Naive B cell (primary cell): ENCODE measurements around the gene G3BP1. TPM values are rescaled to one million over a fixed set of nuclear protein-coding genes. Genes with fewer than 3 reads are reported as not detected.
"Not testable (repeated sequence)": the region's sequence is repeated elsewhere in the genome, so short reads cannot be mapped to it uniquely, and the experiment has no call there.

Experiments
- ATAC-seq, 2 donors: fragments of 150-1000 bp; cut with Tn5 transposase; 2 replicates each; pipeline ENCODE4 v1.10.0; 2021; ENCODE audit warnings: low read depth in 2 of 2, mild to moderate bottlenecking in 2 of 2, moderate library complexity in 2 of 2
- DNase-seq: peaks from one replicate; pipeline ENCODE4 v3.0.0; 2022
- H3K27ac Mint-ChIP-seq, 6 donors: one replicate each; pipeline ENCODE4 v1.8.0; 2020 to 2022; ENCODE audit warnings: mild to moderate bottlenecking in 6 of 6, mixed read lengths in 6 of 6, moderate library complexity in 5 of 6, inconsistent platforms in 2 of 6
- H3K27me3 Mint-ChIP-seq, 3 donors: one replicate each; pipeline ENCODE4 v1.8.0; 2021 to 2022; ENCODE audit warnings: mixed read lengths in 3 of 3, mild to moderate bottlenecking in 1 of 3
- H3K36me3 Mint-ChIP-seq, 2 donors: one replicate each; pipeline ENCODE4 v1.8.0; 2020 to 2022; ENCODE audit warnings: mixed read lengths in 2 of 2, inconsistent platforms in 1 of 2, mild to moderate bottlenecking in 1 of 2
- H3K4me1 Mint-ChIP-seq, 3 donors: one replicate each; pipeline ENCODE4 v1.8.0; 2020 to 2022; ENCODE audit warnings: mixed read lengths in 3 of 3, inconsistent platforms in 1 of 3, mild to moderate bottlenecking in 1 of 3, moderate library complexity in 1 of 3
- H3K4me3 Mint-ChIP-seq, 8 donors: one replicate each; pipeline ENCODE4 v1.8.0; 2020 to 2022; ENCODE audit warnings: mild to moderate bottlenecking in 8 of 8, mixed read lengths in 8 of 8, moderate library complexity in 8 of 8, inconsistent platforms in 2 of 8
- H3K9me3 Mint-ChIP-seq, 7 donors: one replicate each; pipeline ENCODE4 v1.8.0; 2020 to 2022; ENCODE audit warnings: mixed read lengths in 7 of 7, mild to moderate bottlenecking in 5 of 7, inconsistent platforms in 2 of 7, moderate library complexity in 1 of 7
- polyA plus RNA-seq, 6 donors: library from polyadenylated mRNA; unstranded; fragments of 300-500 nt; fragmentation: Illumina TruSeq; gene quantifications; one replicate each; pipeline ENCODE4 v1.2.3, GENCODE V29; 2021; ENCODE audit warnings: low read depth in 6 of 6

Gene G3BP1
- polyA plus RNA-seq, 6 donors from 2014 or later = 93.9 to 151 (median 135) TPM

DNA sequence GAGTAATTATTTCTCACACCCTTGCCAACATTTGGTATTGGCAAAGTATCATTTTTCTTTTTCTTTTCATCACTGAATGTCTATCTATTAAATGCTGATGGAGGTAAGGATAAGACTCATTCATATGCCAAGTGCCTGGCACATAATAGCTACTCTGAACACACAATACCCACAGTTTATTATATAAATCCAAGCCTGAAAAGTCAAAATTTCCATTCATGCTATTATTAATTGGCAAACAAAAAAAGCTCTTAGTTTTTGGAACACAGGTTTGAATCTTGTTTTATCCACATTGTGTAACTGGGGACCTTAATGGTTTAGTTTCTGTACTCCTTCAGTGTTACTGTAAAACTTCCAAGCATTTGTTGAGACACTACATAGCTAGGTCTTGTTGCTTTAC, 7.0 kb upstream of the G3BP1 start:
- no peaks in the 10 kb centered on the region for H3K36me3 Mint-ChIP-seq
- no peak for ATAC-seq
- H3K4me3 Mint-ChIP-seq = no peak overlapping the region
- peaks cover 1 to 5% (median 4%) of the 10 kb centered on the region in 3 donors for H3K4me1 Mint-ChIP-seq
- DNase-seq = no peak
- H3K9me3 Mint-ChIP-seq = no peaks in the 10 kb centered on the region
- H3K27me3 Mint-ChIP-seq = no peaks in the 10 kb centered on the region
- peak overlapping the region in 1 of 6 donors; percentile 28 for H3K27ac Mint-ChIP-seq

DNA sequence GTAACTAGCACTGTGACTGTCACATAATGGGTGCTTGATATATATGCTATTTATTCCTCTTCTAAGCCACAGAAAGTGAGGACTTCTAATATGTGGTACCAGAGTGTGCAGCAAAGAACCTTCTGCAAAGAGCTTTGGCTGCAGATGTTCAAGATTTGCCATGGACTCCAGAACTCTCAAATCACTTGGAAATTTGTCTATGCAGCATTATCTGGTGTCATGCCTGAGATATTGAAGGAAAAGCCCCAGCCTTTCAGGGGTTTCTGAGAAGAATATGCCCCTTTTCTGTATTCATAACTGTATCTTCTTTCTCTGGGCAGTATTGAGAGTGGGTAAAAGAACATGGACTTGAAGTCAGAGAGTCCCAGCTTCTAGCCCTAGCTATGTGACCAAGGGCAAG, 4.8 kb upstream of the G3BP1 start:
- H3K9me3 Mint-ChIP-seq = no peaks in the 10 kb centered on the region
- ATAC-seq = no peak
- no peaks in the 10 kb centered on the region for H3K27me3 Mint-ChIP-seq
- no peak for DNase-seq
- H3K4me1 Mint-ChIP-seq = peaks cover 4 to 10% (median 7%) of the 10 kb centered on the region in 3 donors
- H3K36me3 Mint-ChIP-seq = no peaks in the 10 kb centered on the region
- peak overlapping the region in 1 of 6 donors; percentile 2 for H3K27ac Mint-ChIP-seq
- peak overlapping the region in 1 of 8 donors; percentile 65 for H3K4me3 Mint-ChIP-seq

DNA sequence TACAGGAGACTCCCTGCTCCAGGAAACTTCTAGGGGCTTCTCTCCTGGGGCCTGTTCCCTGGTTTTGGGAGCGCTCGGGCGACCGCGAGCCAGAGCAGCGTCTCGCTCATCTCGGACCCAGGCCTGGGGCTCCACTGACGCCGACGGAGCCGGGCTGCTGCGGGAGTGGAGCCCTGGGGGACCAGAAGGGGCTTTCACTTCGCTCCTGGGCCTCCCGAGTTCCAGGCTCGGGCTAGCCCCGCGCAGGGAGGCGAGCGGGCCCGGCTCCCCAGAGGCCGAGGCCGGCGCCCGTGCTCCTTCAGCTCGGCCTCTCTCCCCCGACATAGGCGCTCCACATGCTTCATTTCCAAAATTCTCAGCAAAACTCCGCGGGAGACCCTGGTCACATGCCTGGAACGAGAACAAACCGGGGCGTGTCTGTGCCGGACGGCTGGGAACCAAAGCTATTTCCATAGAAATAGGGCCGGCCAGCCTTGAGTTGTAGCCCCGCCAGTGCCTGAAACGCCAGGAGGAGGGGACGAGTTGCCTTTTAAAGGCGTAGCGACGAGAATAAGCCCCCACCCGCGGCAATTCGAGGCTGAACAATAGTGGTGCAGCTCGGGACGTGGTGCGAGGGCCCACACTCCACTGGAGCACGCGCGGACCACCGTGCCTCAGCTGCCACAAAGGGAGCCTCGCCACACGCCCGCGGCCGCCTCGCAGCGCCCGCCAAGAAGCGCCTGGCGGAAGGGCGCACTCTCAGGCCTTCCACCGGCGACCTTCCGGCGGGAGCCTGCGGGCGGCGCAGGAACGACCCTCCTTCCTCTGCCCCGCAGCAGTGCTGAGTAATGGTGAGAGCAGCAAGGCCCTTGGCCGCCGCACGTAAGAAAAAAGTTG, 1.1 kb upstream of the G3BP1 start:
- no peaks in the 10 kb centered on the region for H3K36me3 Mint-ChIP-seq
- H3K4me1 Mint-ChIP-seq = peaks cover 20 to 42% (median 28%) of the 10 kb centered on the region in 3 donors

DNA sequence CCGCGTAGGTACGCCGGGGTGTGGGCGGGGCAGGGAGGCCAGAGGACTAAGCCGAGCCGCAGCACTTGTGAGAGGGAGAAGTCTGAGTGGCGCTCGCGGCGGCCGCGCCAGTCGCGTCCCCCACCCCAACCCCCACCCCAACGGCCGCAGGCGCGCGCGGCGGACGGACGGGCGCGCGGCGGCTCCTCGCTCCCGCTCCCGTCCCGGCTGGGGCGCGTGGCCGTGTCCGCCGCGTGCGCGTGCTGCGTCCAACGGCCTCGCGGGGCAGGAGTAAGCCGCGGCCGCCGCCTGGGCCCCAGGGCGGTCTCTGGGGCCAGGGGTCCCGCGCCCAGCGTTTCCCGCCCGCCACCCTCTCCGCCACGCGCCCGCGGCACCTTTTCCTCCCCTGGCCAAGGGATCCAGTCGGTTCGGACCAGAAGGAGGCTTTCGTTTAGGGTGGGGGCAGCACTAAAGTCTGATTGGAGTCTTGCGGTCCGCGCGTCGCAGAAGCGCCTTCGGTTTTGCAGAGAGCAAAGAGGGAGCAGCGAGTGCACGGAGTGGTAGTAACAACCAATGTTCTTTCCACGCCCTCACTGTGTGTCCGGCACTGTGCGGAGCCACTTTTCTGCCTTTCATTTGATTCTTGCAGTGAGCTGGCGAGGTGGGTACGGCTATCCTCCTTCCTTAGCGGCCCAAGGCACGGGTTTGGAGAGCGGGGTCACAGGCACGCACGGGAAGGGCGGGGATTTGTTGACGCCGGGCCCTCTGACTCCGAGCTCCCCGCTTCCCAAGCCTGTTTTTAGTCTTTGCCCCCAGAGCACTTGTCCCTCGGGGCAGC, 483 bp downstream of the G3BP1 start:
- peak; percentile 2 to 3 for ATAC-seq
- H3K4me1 Mint-ChIP-seq = peaks cover 32 to 53% (median 42%) of the 10 kb centered on the region in 3 donors
- DNase-seq = no peak
- no peaks in the 10 kb centered on the region for H3K27me3 Mint-ChIP-seq
- peak overlapping the region in 5 of 8 donors; percentile 91 to 97 (median 96) for H3K4me3 Mint-ChIP-seq
- H3K36me3 Mint-ChIP-seq = peaks cover 0 to 5% of the 10 kb centered on the region in 2 donors
- no peaks in the 10 kb centered on the region for H3K9me3 Mint-ChIP-seq
- H3K27ac Mint-ChIP-seq = peak overlapping the region in 5 of 6 donors; percentile 89 to 94 (median 92)

More for the DNA sequence above, 1.1 kb upstream of the G3BP1 start:
- H3K27ac Mint-ChIP-seq = peak overlapping the region in 2 of 6 donors; percentile 65 to 88
- peak; percentile 10 to 15 for ATAC-seq
- no peak for DNase-seq
- H3K27me3 Mint-ChIP-seq = no peaks in the 10 kb centered on the region
- no peaks in the 10 kb centered on the region for H3K9me3 Mint-ChIP-seq
- H3K4me3 Mint-ChIP-seq = peak overlapping the region in 3 of 8 donors; percentile 74 to 87 (median 78)

DNA sequence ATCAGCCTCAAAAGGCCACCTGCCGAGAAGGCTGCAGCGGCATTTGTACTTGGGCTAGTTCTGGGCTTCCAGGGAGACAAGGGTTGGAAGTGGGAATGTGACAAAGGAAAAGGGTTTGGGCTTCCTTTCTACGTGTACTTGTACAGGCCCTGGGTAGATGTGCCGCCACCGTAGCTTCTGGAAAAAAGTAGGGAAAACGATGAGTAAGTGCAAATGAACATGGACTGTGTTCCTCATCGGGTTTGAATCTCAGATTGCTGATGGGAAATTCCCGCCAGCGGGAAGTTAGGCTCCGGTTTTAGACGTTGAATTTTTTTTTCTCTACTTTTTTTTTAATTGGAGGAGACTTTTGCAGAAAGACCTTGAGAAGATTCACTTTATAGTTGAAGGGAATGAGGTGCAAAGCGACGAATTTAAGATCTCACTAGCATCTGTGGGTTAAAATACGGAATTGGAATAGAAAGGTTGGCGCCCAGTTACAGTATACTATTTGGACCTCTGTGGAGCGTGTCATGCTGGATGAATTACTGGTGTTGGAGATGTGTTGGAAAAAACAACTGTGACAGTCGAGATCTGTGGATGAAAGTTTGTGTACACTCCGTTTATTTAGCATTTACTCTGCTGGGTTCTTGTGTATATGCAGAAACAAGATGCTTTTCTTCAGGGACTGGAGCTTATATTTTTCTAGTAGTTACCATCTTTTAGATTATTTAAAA, 1.2 kb downstream of the G3BP1 start:
- Mint-ChIP-seq H3K4me3 (peak overlapping the region in 5 of 8 donors; percentile 91 to 97 (median 96)), H3K4me1 (peaks cover 37 to 60% (median 49%) of the 10 kb centered on the region in 3 donors), H3K27me3 (no peaks in the 10 kb centered on the region), H3K27ac (peak overlapping the region in 5 of 6 donors; percentile 89 to 94 (median 92)), H3K36me3 (peaks cover 0 to 11% of the 10 kb centered on the region in 2 donors), H3K9me3 (no peaks in the 10 kb centered on the region)
- no peak for DNase-seq
- no peak for ATAC-seq

DNA sequence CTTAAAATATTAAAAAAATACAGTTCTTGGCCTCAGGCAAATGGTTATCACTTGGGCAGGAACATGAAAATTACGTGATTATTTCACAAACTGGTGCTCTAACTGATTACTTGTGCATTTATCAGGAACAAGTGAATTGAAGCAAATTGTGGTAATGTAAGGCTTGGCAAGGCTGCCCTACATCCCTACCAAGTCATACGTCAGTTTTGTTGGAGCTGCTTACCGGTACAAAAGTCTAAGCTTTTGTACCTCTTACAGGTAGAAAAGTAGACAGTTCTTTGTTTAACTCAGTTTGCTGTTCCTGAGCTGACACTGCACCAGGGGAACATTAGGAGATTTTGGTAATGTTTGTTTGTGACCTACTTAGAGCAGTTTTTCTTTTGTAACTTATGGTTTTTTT, 2.2 kb downstream of the G3BP1 start:
- Mint-ChIP-seq H3K27ac (peak overlapping the region in 2 of 6 donors; percentile 21 to 54), H3K4me1 (peaks cover 35 to 67% (median 56%) of the 10 kb centered on the region in 3 donors), H3K4me3 (peak overlapping the region in 5 of 8 donors; percentile 14 to 97 (median 56)), H3K27me3 (no peaks in the 10 kb centered on the region), H3K36me3 (peaks cover 0 to 13% of the 10 kb centered on the region in 2 donors), H3K9me3 (no peaks in the 10 kb centered on the region)
- DNase-seq (no peak), ATAC-seq (no peak)

DNA sequence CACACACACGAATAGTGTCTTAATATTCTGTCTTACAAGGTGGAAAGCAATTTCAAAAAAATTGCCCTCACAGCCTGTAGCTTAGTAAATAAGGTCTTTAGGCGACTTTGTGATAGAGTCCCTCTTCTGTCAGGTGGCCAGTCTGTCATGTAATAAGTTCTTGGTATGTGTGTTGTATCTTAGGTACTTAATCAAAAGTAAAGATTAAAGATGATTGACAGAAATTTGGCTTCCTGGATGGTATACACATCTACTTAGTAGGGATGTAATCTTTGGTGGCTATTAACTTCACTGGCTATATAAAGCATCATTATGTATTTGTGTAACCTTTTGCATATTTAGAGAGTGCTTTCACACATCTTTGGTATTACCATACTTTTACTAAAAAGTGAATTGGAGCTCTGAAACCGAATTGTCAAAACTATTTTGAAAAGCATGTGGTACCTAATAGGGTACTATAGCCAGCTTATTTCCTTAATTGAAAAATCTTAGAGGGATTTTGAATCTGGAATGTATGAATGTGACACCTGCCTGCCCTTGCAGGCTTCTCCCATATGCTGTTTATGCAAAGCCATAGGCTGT, 3.4 kb downstream of the G3BP1 start:
- Mint-ChIP-seq H3K4me3 (peak overlapping the region in 5 of 8 donors; percentile 15 to 54 (median 28)), H3K9me3 (no peaks in the 10 kb centered on the region), H3K36me3 (peaks cover 0 to 23% of the 10 kb centered on the region in 2 donors), H3K27ac (peak overlapping the region in 3 of 6 donors; percentile 28 to 44 (median 32)), H3K27me3 (no peaks in the 10 kb centered on the region), H3K4me1 (peaks cover 45 to 72% (median 63%) of the 10 kb centered on the region in 3 donors)
- ATAC-seq (no peak), DNase-seq (no peak)

DNA sequence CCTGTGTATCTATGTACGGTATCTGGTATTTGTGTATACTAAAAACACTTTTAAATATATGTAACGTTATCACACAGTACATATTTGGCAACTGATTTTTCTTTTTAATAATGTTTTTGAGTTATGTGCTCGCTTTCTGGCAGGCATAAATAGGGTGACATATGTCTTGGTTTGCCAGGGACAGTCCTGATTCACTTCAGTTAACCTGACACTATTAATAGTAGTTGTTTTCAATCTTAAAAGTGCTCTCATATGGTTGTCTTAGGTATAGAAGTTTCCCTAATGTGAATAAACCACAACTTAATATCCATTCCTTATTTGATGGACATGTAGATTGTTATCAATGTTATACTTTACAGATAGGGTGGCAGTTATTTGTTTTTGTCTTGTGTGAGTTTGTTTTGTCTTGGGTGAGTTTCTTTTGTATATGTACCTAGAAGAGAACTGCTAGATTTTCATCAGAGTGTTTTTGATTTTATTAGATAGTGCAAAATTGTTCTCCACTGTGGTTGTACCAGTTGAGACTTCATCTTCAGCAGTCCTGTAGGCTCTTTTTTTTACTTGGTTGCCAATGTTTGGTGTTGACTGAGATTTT, 7.9 kb downstream of the G3BP1 start:
- DNase-seq (no peak), ATAC-seq (peak; percentile 37 to 41)
- Mint-ChIP-seq H3K27me3 (no peaks in the 10 kb centered on the region), H3K4me3 (peak overlapping the region; percentile 10 to 75 (median 30)), H3K36me3 (peaks cover 0 to 23% of the 10 kb centered on the region in 2 donors), H3K9me3 (no peaks in the 10 kb centered on the region), H3K4me1 (peaks cover 49 to 83% (median 57%) of the 10 kb centered on the region in 3 donors), H3K27ac (peak overlapping the region; percentile 0 to 76 (median 12))

DNA sequence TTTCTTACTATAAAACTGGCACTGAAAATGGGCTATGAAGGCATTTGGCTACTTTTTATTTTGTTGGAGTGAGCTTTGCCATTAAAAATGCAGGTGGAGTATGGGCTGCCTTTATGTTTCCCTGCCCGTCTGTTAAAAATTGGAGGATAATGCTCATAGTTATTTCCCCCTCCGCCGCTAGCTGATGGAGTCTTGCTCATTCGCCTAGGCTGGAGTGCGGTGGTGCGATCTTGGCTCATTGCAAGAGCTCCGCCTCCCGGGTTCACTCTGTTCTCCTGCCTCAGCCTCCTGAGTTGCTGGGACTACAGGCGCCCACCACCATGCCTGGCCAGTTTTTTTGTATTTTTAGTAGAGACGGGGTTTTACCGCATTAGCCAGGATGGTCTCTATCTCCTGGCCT, 8.6 kb downstream of the G3BP1 start:
- ATAC-seq = no peak
- Mint-ChIP-seq H3K4me1 (peaks cover 50 to 82% (median 55%) of the 10 kb centered on the region in 3 donors), H3K4me3 (peak overlapping the region in 5 of 8 donors; percentile 23 to 65 (median 44)), H3K27me3 (no peaks in the 10 kb centered on the region), H3K9me3 (no peaks in the 10 kb centered on the region), H3K36me3 (peaks cover 0 to 23% of the 10 kb centered on the region in 2 donors), H3K27ac (peak overlapping the region in 5 of 6 donors; percentile 23 to 88 (median 58))
- no peak for DNase-seq

DNA sequence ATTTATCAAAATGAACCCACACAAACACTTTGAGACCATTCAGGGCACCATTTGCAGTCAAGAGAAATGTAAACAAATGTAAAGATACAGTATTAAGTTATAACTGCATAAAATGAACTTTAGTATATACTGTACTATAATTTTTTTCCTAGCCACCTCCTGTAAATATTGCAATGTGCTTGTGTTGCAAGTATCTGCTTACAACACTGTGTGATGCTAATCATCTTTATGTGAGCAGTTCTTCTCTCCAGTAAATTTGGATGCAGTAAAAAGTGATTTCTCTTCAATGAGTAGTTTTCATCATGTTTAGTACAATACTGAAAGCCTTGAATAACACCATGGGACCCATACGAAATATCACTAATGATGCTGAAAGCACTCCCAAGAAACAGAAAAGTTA, 9.4 kb downstream of the G3BP1 start:
- DNase-seq = no peak
- Mint-ChIP-seq H3K9me3 (no peaks in the 10 kb centered on the region), H3K4me1 (peaks cover 47 to 79% (median 50%) of the 10 kb centered on the region in 3 donors), H3K27me3 (no peaks in the 10 kb centered on the region), H3K36me3 (peaks cover 0 to 23% of the 10 kb centered on the region in 2 donors), H3K4me3 (no peak overlapping the region), H3K27ac (peak overlapping the region in 1 of 6 donors; percentile 45)
- ATAC-seq = no peak

DNA sequence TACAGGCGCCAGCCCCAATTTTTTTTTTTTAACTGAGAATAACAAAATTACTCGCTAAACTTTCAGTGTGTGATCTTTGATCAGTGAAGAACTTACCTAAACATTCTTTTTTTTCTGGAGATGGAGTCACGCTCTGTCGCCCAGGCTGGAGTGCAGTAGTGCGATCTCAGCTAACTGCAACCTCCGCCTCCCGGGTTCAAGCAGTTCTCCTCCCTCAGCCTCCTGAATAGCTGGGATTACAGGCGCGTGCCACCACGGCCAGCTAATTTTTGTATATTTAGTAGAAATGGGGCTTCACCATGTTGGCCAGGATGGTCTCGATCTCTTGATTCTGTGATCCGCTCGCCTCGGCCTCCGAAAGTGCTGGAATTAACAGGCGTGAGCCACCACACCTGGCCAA, 11.9 kb downstream of the G3BP1 start:
- H3K9me3 Mint-ChIP-seq = not testable (repeated sequence)
- peak overlapping the region in 2 of 8 donors; percentile 37 to 49 for H3K4me3 Mint-ChIP-seq

DNA sequence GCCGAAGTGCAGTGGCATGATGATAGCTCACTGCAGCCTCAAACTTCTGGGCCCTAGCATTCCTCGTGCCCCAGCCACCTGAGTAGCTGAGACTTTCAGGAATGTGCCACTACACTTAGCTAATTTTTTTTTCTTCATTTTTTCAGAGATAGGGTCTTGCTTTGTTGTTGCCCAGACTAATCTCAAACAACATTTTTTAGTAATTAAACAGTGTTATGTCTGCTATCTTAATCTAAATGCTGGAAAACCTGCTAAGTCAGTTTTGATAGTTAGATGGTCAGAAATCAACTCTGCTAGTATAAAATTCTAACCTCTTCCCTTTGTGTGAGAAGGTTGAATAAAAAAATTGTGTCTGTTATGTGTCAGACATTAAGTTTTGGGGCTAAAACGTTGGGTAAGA, 12.4 kb downstream of the G3BP1 start:
- peak overlapping the region in 2 of 8 donors; percentile 20 for H3K4me3 Mint-ChIP-seq
- H3K9me3 Mint-ChIP-seq = no peaks in the 10 kb centered on the region
- H3K27me3 Mint-ChIP-seq = no peaks in the 10 kb centered on the region
- DNase-seq = no peak
- peaks cover 30 to 69% (median 36%) of the 10 kb centered on the region in 3 donors for H3K4me1 Mint-ChIP-seq
- no peak for ATAC-seq
- H3K36me3 Mint-ChIP-seq = peaks cover 0 to 12% of the 10 kb centered on the region in 2 donors
- H3K27ac Mint-ChIP-seq = peak overlapping the region in 3 of 6 donors; percentile 37 to 79 (median 60)

More for the DNA sequence above, 11.9 kb downstream of the G3BP1 start:
- H3K27me3 Mint-ChIP-seq, ATAC-seq, H3K27ac Mint-ChIP-seq, DNase-seq: not testable (repeated sequence)
- Mint-ChIP-seq H3K36me3 (peaks cover 0 to 10% of the 10 kb centered on the region in 2 donors), H3K4me1 (peaks cover 35 to 74% (median 38%) of the 10 kb centered on the region in 3 donors)
